IPS DF 19.7 (cell line): ENCODE measurements around the gene GPAT3.
A peak's percentile ranks its signal among the peaks of the same experiment; 100 is the strongest.
"Not testable (repeated sequence)": the region's sequence is repeated elsewhere in the genome, so short reads cannot be mapped to it uniquely, and the experiment has no call there.

ENCODE experiments used
- DNase-seq: peaks from one replicate; pipeline ENCODE4 v3.0.0-alpha.2; 2013; ENCODE audit warnings: low read depth, low spot score

The GPAT3 gene

GRCh38 chr4:83603129-83603528 is 67.2 kb downstream of the GPAT3 start:
- no peak for DNase-seq

- DNase-seq: no peak
These were observed 68.4 kb downstream of the GPAT3 start for GRCh38 chr4:83604321-83604720.

- DNase-seq: no peak
These were observed 69.3 kb downstream of the GPAT3 start for GRCh38 chr4:83605210-83605609.

- no peak for DNase-seq
These were observed 69.8 kb downstream of the GPAT3 start for GRCh38 chr4:83605744-83606172.

- no peak for DNase-seq
These were observed 70.6 kb downstream of the GPAT3 start for GRCh38 chr4:83606460-83606859.

- no peak for DNase-seq
These were observed 71.0 kb downstream of the GPAT3 start for GRCh38 chr4:83606898-83607297.

- no peak for DNase-seq
These were observed 73.5 kb downstream of the GPAT3 start for GRCh38 chr4:83609365-83609764.

GRCh38 chr4:83610729-83611128 is 74.8 kb downstream of the GPAT3 start:
- DNase-seq: no peak

- DNase-seq: no peak
These were observed 77.1 kb downstream of the GPAT3 start for GRCh38 chr4:83613023-83613422.

GRCh38 chr4:83613994-83614393 is 78.1 kb downstream of the GPAT3 start:
- DNase-seq: no peak

GRCh38 chr4:83616252-83616651 is 80.3 kb downstream of the GPAT3 start:
- no peak for DNase-seq

GRCh38 chr4:83617371-83618035 is 81.6 kb downstream of the GPAT3 start:
- DNase-seq: no peak

- DNase-seq: no peak
These were observed 82.5 kb downstream of the GPAT3 start for GRCh38 chr4:83618431-83618830.

GRCh38 chr4:83618991-83619645 is 83.2 kb downstream of the GPAT3 start:
- DNase-seq: no peak

- not testable (repeated sequence) for DNase-seq
These were observed 86.2 kb downstream of the GPAT3 start for GRCh38 chr4:83622127-83622526.

GRCh38 chr4:83625821-83626220 is 89.9 kb downstream of the GPAT3 start:
- DNase-seq: no peak

GRCh38 chr4:83626245-83626836 is 90.4 kb downstream of the GPAT3 start:
- no peak for DNase-seq

- no peak for DNase-seq
These were observed 94.2 kb downstream of the GPAT3 start for GRCh38 chr4:83629945-83630721.

GRCh38 chr4:83631066-83631465 is 95.2 kb downstream of the GPAT3 start:
- DNase-seq: no peak

GRCh38 chr4:83636930-83637329 is 101.0 kb downstream of the GPAT3 start:
- DNase-seq: no peak

GRCh38 chr4:83639849-83640493 is 104.1 kb downstream of the GPAT3 start:
- DNase-seq: peak; percentile 23

GRCh38 chr4:83643036-83643435 is 107.1 kb downstream of the GPAT3 start:
- no peak for DNase-seq
